ENCODE data around the gene GRN. TPM values are rescaled to one million over a fixed set of nuclear protein-coding genes. Genes with fewer than 3 reads are reported as not detected.

GRN gene
- total and polyA plus RNA-seq, 9 of the 15 experiments (the other 6 are each of a cell fraction or from before 2014, with no cell fraction given) = 5.4 to 75.3 (median 20.7) TPM

DNA sequence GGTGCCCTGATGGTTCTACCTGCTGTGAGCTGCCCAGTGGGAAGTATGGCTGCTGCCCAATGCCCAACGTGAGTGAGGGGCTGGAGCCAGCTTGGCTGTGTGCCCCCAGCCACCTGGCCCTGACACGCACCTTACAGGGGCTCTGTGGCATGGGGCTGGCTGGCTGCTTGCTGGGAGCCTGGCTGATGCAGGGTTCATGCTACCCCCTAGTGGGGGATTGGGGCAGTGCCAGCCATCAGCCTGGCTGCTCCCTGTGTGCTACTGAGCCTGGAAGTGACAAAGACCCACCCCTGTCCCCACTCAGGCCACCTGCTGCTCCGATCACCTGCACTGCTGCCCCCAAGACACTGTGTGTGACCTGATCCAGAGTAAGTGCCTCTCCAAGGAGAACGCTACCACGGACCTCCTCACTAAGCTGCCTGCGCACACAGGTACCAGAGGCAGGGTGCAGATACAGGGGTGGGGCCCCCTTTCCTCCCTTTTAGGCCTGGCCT is 5.7 kb downstream of the GRN start (continued):
- TF ChIP-seq, protein P1, sequence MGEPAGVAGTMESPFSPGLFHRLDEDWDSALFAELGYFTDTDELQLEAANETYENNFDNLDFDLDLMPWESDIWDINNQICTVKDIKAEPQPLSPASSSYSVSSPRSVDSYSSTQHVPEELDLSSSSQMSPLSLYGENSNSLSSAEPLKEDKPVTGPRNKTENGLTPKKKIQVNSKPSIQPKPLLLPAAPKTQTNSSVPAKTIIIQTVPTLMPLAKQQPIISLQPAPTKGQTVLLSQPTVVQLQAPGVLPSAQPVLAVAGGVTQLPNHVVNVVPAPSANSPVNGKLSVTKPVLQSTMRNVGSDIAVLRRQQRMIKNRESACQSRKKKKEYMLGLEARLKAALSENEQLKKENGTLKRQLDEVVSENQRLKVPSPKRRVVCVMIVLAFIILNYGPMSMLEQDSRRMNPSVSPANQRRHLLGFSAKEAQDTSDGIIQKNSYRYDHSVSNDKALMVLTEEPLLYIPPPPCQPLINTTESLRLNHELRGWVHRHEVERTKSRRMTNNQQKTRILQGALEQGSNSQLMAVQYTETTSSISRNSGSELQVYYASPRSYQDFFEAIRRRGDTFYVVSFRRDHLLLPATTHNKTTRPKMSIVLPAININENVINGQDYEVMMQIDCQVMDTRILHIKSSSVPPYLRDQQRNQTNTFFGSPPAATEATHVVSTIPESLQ (CRISPR knock-in tag; IDR thresholded peaks at IDR 0.05) = no peak
- TF ChIP-seq MECOM (CRISPR knock-in tag; IDR thresholded peaks at IDR 0.05) (no peak), ZNF57 (CRISPR knock-in tag; IDR thresholded peaks at IDR 0.05) (no peak), RB1 (IDR thresholded peaks at IDR 0.05; ENCODE audit: low read depth) (peak; percentile 71), ZNF444 (CRISPR knock-in tag; IDR thresholded peaks at IDR 0.05) (no peak), STAG1 (CRISPR knock-in tag; IDR thresholded peaks at IDR 0.05; ENCODE audit: borderline replicate concordance) (peak; percentile 83), ARHGAP35 (IDR thresholded peaks at IDR 0.05; ENCODE audit: partially characterized antibody) (no peak), SRF (CRISPR knock-in tag; IDR thresholded peaks at IDR 0.05) (no peak), BMI1 (IDR thresholded peaks at IDR 0.05; ENCODE audit: low read length) (no peak), ZNF133 (CRISPR knock-in tag; IDR thresholded peaks at IDR 0.05) (no peak), WHSC1 (IDR thresholded peaks at IDR 0.05; ENCODE audit: low read length) (no peak), CHD4 (IDR thresholded peaks at IDR 0.05; ENCODE audit: insufficient read depth, insufficient replicate concordance, low read depth, low read length, poor library complexity, severe bottlenecking) (no peak), POLR2AphosphoS5 (IDR thresholded peaks at IDR 0.05; ENCODE audit: control insufficient read depth, insufficient read depth, low read depth, low read length) (no peak), ZKSCAN1 (IDR thresholded peaks at IDR 0.05; ENCODE audit: low read depth, low read length) (no peak), MYC (IDR thresholded peaks at IDR 0.05; ENCODE audit: low read depth, low read length) (no peak), MYC (CRISPR knock-in tag; IDR thresholded peaks at IDR 0.05; ENCODE audit: borderline replicate concordance, low read depth) (no peak), TEAD1 (CRISPR knock-in tag; IDR thresholded peaks at IDR 0.05) (no peak), HSF4 (CRISPR knock-in tag; IDR thresholded peaks at IDR 0.05; ENCODE audit: borderline replicate concordance) (no peak)
- TF ChIP-seq, protein P2, sequence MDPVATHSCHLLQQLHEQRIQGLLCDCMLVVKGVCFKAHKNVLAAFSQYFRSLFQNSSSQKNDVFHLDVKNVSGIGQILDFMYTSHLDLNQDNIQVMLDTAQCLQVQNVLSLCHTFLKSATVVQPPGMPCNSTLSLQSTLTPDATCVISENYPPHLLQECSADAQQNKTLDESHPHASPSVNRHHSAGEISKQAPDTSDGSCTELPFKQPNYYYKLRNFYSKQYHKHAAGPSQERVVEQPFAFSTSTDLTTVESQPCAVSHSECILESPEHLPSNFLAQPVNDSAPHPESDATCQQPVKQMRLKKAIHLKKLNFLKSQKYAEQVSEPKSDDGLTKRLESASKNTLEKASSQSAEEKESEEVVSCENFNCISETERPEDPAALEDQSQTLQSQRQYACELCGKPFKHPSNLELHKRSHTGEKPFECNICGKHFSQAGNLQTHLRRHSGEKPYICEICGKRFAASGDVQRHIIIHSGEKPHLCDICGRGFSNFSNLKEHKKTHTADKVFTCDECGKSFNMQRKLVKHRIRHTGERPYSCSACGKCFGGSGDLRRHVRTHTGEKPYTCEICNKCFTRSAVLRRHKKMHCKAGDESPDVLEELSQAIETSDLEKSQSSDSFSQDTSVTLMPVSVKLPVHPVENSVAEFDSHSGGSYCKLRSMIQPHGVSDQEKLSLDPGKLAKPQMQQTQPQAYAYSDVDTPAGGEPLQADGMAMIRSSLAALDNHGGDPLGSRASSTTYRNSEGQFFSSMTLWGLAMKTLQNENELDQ (CRISPR knock-in tag; IDR thresholded peaks at IDR 0.05; ENCODE audit: borderline replicate concordance) = no peak
- TF ChIP-seq, protein P3, sequence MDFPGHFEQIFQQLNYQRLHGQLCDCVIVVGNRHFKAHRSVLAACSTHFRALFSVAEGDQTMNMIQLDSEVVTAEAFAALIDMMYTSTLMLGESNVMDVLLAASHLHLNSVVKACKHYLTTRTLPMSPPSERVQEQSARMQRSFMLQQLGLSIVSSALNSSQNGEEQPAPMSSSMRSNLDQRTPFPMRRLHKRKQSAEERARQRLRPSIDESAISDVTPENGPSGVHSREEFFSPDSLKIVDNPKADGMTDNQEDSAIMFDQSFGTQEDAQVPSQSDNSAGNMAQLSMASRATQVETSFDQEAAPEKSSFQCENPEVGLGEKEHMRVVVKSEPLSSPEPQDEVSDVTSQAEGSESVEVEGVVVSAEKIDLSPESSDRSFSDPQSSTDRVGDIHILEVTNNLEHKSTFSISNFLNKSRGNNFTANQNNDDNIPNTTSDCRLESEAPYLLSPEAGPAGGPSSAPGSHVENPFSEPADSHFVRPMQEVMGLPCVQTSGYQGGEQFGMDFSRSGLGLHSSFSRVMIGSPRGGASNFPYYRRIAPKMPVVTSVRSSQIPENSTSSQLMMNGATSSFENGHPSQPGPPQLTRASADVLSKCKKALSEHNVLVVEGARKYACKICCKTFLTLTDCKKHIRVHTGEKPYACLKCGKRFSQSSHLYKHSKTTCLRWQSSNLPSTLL (IDR thresholded peaks at IDR 0.05) = no peak
- TF ChIP-seq, protein P4, sequence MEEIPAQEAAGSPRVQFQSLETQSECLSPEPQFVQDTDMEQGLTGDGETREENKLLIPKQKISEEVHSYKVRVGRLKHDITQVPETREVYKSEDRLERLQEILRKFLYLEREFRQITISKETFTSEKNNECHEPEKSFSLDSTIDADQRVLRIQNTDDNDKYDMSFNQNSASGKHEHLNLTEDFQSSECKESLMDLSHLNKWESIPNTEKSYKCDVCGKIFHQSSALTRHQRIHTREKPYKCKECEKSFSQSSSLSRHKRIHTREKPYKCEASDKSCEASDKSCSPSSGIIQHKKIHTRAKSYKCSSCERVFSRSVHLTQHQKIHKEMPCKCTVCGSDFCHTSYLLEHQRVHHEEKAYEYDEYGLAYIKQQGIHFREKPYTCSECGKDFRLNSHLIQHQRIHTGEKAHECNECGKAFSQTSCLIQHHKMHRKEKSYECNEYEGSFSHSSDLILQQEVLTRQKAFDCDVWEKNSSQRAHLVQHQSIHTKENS (CRISPR knock-in tag; IDR thresholded peaks at IDR 0.05) = no peak

Measured in K562 (cell line).